HFF-Myc (cell line): ENCODE measurements around the gene SH3BP1.

Source experiments
- DNase-seq: peaks from one replicate; pipeline ENCODE4 v3.0.0-alpha.2; 2011; ENCODE audit warnings: low read depth; ENCODE audit errors: extremely low read depth
- H3K4me3 ChIP-seq: replicated peaks from 2 replicates; pipeline ENCODE4 v1.5.1; 2011; ENCODE audit warnings: low read depth, mild to moderate bottlenecking, control low read depth, low read length
- TF ChIP-seq, protein P1 (sequence below): IDR thresholded peaks from 2 replicates; pipeline ENCODE4 v1.5.1; 2012; ENCODE audit warnings: mild to moderate bottlenecking, low read depth, low read length, control low read depth; ENCODE audit errors: missing control alignments

SH3BP1 gene

DNA sequence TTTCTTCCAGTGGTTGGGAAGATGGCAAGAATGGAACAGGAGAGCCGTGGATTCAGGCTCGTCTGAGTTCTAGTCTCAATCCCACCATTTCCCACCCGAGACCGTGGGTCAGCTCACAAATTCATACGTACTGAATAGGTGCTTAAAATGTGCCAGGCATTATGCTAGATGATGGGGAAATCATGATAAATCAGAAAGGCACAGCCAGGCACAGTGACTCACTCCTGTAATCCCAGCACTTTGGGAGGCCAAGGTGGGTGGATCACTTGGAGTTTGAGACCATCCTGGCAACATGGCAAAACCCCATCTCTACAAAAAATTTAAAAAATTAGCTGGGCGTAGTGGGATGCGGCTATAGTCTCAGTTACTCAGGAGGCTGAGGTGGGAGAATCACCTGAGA lies 64.4 kb downstream of the SH3BP1 start:
- DNase-seq: no peak
- TF ChIP-seq, protein P1, sequence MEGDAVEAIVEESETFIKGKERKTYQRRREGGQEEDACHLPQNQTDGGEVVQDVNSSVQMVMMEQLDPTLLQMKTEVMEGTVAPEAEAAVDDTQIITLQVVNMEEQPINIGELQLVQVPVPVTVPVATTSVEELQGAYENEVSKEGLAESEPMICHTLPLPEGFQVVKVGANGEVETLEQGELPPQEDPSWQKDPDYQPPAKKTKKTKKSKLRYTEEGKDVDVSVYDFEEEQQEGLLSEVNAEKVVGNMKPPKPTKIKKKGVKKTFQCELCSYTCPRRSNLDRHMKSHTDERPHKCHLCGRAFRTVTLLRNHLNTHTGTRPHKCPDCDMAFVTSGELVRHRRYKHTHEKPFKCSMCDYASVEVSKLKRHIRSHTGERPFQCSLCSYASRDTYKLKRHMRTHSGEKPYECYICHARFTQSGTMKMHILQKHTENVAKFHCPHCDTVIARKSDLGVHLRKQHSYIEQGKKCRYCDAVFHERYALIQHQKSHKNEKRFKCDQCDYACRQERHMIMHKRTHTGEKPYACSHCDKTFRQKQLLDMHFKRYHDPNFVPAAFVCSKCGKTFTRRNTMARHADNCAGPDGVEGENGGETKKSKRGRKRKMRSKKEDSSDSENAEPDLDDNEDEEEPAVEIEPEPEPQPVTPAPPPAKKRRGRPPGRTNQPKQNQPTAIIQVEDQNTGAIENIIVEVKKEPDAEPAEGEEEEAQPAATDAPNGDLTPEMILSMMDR: no peak
- H3K4me3 ChIP-seq: no peak overlapping the region

DNA sequence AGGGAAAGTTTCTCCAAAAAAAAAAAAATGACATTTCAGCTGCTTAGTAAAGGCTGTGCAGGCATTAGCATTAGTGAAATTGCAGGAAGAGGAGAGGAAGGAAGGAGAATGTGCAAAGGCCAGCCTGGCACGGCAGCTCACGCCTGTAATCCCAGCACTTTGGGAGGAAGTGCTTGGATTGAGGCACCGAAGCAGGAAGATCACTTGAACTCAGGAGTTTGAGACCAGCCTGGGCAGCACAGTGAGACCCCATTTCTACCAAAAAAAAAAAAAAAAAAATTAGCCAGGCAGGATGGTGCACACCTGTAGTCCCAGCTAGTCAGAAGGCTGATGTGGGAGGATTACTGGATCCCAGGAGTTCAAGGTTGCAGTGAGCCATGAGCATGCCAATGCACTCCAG lies 65.2 kb downstream of the SH3BP1 start:
- TF ChIP-seq, protein P1: no peak
- H3K4me3 ChIP-seq: no peak overlapping the region
- no peak for DNase-seq

DNA sequence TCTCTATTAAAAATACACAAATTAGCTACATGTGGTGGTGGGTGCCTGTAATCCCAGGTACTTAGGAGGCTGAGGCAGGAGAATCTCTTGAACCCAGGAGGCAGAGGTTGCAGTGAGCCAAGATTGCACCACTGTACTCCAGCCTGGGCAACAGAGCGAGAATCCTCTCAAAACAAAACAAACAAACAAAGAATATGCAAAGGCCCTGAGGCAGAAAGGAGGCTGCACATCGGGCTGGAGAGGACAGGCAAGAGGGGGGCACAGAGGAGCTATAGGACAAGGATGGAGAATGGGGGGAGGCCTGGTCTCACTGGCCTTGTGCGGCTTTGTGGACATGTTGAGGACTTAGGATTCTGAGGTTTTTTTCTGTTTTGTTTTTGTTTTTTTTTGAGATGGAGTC lies 65.7 kb downstream of the SH3BP1 start:
- TF ChIP-seq, protein P1: no peak
- no peak for DNase-seq
- no peak overlapping the region for H3K4me3 ChIP-seq
